GOT3 (cell line): ENCODE data around the gene NOTCH1.

ENCODE experiments used
- DNase-seq: peaks from one replicate; lab custom pipeline; 2025; ENCODE audit warnings: mixed read lengths; lab: John Stamatoyannopoulos, UW

The NOTCH1 gene

DNA sequence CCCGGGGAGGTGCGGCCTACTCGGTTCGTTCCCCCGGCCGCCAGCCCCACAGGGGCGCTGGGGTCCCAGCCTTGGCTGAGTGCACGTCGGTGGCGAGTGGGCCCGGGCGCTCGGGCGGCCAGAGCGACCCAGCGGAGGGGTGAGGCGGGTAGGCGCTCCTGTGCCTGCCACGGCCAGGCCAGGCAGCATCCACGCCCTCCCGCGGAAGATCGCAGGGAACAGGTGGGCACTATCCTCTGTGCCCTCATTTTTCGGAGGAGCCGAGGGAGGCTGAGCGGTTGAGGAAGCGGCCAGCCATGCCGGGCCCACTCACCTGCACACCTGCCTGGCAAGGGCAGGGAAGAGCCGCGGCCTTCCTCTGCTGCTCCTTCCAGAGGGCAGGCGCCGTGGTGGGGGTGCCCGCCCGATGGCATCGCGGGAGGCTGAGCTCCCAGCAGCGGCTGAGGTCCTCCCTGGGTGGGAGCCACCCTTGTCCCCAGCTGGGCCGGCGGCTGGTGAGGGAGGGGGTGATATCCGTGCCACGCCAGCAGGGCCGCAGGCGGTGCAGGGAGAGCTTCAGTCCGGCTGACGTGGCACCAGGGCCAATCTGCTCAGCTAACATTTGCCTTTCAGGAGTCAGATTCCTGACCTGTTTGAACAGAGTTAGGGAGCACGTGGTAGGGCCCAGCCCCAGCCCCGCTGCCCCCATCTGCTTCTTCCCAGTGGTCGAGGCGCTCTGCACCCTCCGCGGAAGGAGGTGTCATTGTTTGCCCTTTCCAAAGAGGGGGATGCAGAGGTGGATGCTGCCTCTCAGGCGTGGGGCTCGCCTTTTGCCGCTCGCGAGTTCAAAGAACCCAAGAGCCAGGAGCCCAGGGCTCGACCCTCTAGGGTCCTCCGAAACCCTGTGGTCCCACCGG, 61.4 kb downstream of the NOTCH1 start:
- DNase-seq, result no peak

DNA sequence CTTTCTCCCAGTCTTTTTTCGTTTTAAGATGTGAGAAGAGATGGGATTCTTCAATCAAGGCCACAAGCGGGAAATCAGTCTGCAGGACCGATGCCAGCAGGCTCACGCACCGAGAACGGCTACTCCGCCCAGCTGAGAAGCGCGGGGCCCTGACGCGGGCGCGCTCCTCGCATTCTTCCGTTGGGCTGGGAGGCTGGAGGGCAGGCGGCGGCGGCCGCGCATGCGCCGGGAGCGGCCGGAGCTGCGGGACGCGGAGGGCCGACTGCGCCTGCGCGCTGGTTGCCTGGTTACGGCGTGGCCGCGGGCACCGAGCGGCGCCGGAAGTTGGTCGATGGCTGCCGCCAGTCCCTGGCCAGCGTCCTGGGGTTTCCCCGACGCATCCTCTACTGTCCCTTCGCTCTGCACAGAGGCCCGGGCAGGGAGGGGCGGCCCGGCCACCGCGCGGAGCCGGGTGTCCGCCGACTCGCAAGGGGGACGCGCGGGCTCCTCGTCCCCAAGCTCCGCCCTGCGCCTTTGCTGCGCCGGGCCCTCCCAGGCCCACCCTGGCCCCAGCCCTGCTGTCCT, 62.2 kb downstream of the NOTCH1 start:
- peak; percentile 90 for DNase-seq

DNA sequence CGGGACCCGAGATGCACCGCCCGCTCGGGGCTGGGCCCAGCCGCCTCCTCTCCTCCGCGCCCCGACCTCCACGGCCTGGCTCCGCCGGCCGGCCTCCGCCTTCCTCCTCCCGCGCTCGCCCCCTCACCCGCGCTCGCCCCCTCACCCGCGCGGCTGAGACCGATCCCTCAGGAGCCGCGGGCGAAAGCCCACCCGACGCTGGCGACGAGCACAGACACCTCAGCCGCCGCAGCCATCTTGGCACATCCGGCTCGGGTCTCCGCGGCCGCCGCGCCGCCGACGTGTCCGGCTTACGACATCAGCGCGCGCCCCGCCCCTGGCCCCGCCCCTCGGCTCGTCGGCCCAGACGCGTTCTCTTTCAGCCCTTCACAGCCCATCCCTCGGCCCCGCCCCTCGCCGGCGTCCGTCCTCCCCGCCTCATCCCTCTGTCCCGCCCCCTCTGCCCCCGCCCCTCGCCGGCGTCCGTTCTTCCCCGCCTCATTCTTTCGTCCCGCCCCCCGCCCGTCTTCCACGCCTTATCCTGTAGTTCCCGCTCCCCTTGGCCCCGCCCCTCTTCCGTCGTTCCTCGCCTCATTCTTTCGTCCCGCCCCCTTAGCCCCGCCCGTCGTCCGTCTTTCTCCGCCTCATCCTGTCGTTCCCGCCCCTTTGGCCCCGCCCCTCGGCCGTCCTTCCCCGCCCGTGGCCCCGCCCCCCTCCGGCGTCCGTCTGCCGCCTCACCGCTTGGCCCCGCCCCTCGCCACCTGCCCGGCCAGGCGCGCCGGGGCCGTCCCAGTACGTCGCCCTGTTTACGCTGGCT, 62.9 kb downstream of the NOTCH1 start, which contains the start of gene SEC16A:
Gene SEC16A, minus strand, starts transcription at position 248 of the 796 bp plus-strand sequence. CDS start 5,425 bp downstream, outside the sequence.
- peak; percentile 94 for DNase-seq

DNA sequence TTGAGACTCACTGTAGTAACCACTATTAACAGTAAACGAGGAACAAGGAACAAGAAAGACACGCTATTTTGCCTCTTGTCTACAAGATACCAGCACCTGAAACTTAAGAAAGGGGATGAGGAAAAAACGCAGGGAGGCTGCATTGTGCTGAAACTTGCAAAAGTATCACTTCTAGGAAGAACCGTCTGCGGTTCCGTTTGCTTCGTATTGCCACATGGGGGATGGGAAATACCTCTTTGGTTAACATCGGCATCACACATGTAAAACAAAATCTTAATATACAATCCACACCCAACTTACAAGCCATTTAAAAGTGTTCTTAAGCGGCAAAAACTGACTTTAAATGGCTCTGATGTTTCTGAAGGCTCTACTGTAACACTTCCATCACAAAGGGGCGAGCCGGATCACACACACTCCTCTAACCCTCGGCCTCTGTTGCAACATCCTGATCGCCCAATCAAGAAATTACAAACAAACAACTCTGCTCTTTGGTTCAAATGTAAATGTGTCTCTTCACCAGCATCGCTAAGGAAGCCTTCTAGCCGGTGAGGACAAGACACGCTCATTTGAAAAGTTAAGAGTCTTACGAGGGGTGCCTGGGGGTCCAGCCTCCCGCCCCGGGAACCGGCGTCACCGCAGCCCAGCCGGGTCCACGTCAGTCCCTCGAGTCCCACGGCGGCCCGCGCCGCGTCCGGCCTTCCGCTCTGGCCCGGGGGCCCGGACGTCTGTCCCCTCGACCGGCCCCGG, 63.6 kb downstream of the NOTCH1 start:
- no peak for DNase-seq

DNA sequence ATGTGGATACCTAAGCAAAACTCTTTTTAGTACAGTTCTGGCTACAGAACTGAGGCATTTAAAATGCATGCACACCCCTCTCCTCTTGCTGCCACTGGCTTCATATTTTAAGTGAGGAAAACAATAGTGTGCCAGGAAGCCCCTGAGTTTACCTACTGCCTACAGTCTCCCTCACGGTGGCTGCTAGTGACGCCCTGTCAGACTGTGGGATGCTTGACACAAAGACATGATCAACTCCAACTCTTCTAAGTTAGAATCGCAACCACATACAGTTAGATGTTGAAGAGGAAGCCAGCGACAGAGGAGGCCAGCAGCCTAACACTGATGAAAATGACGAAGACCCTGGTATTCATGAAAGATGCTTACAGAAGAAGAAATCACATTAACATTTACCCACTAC, 64.3 kb downstream of the NOTCH1 start:
- DNase-seq, result no peak

DNA sequence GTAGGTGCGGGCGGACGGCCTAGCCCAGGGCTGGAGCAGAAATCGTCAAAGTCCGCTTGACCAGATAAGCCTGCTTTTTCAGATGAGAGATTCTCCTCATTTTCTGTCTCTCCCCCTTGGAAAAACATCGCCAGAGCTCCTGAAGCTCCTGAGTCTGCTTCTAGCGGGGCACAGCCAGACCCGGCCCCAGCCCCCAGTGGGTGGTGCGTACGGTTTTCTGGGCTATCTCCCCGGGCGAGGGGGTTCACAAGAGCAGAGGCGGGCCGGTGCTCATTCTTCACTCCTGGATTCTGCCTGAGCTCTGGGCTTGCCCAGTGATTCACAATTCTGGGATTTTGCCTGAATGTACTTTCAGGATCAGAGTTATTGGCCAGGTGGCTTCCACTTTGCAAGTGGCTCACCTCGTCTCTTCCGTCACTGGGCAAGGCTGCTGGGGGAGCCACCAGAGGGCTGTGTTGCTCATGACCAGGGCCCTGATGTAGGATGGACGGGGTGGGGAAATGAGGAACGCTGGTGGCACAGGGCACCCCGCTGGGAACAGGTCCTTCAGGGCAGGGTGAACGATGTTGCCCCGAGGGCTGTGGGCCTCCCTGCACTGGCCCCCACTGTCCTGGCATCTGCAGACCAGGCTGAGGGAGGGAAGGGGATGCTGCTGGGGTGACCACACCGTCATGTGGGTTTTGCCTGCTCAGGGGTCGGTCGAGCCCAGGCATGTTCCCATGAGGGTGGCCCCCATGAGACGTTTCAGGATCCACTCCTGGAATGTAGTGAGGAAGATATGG, 69.3 kb downstream of the NOTCH1 start:
- DNase-seq, result no peak

DNA sequence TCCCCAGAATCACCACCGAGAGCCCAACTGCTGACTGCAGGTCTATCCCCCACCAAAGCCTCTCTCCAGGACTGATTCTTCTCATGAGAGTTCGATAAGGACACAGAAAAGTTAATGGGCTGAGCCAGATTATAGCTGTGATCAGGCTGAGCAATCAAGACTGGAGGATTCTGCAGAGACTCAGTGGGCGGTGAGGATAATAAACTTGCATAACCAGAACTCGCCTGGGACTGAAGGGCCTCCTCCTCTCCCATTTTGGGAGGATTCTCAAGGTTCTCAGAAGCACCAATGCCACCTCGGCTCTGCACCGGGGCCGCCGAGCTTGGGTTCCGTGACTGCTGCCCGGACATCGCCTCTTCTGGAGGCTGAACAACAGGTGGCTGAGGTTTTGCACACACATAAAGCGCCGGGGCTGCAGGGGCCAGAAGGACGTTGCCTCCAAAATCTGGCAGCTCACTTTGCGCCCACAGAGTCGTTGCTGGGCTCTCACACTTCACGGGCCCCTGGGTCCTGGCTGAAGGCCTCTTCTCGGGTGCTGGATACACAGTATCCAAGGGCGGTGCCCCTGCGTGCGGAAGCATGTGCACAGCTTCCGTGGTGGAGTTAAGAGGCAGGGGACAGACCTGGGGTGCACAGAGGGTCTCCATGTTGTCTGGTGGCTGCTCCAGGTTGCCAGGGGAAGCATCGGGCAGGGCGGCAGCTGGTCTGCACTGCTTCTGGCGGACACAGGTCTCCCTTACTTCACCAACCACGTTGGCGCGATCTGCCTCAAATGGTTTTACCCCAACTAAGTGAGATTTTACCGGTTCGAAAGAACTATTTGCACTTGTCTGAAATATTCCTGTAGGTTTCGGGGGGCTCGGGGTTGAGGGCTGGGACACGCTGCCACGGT, 70.6 kb downstream of the NOTCH1 start:
- no peak for DNase-seq

DNA sequence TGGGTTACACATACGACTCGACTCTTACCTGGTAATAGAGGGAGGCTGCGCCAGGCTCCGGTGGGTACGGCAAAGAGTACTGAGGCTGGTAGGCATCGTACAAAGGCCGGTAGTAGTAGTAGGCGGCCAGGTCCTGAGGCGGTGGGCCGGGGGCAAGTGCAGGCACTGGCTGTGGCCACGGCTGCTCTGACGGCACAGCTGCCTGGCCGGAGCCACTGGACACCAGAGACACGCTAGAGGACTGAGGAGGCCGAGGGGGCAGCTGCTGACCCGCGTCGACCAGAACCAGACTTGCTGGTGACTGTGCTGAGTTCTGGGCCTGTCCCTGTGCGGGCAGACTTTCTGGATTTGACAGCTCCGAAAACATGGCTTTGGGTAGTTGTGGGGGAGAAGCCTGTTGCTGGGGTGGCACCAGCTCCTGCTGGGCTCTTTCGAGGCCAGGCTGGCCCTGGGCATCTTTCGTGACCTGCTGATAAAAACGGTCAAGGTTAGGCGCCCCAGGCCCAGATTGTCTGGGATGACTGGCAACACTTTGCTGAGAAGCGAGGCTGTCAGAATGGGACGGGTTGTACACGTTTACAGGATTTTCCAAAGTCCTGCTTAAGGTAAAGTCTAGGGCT, 71.7 kb downstream of the NOTCH1 start:
- DNase-seq, result no peak

DNA sequence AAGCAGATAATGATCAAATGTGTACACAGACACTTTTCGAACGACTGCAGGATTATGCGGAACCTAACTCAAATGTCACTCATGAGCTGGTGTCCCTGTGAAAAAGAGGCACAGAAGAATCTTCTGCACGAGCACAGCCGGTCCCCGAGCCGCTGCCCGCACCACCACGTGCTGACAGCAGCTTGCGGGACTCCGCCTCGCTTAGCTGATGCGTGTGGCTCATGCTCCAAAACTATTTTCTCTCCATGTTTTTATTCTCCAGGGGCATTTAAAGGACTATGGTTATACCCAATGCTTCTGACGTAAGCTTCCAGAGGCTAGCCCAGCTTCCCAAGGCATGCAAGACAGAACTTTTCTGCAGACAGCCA, 72.5 kb downstream of the NOTCH1 start:
- no peak for DNase-seq

DNA sequence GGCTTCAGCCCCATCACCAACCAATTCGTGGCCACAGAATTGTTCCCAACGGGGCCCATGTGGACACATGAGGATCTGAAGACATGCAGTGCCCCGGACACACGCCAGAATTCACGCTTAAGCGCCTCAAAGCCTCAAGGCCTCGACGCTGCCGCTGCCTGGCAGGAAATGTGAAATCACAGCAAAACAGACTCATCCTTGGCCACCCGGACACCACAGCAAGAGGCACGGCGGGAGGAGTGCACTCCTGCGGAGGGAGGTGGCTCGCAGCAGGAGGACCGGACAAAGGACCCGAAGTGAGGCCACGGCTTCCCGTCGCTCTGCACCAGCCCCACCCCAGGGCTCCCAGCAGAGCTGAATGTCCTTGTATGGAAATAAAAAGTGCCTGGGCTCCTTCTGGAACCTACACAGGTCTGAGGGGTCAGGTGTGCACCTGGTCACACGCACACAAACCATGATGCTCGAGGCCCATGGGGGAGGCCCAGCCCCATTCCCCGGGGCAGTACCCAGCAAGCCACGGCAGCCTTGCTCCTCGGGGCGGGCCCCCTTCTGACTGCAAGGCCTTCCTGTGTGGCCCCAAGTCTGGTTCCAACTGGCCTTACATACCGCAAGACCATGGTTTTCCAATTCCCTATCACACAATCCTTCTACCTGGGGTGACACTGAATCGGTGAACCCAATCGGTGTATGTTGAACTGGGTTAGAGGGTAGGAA, 73.1 kb downstream of the NOTCH1 start:
- no peak for DNase-seq

DNA sequence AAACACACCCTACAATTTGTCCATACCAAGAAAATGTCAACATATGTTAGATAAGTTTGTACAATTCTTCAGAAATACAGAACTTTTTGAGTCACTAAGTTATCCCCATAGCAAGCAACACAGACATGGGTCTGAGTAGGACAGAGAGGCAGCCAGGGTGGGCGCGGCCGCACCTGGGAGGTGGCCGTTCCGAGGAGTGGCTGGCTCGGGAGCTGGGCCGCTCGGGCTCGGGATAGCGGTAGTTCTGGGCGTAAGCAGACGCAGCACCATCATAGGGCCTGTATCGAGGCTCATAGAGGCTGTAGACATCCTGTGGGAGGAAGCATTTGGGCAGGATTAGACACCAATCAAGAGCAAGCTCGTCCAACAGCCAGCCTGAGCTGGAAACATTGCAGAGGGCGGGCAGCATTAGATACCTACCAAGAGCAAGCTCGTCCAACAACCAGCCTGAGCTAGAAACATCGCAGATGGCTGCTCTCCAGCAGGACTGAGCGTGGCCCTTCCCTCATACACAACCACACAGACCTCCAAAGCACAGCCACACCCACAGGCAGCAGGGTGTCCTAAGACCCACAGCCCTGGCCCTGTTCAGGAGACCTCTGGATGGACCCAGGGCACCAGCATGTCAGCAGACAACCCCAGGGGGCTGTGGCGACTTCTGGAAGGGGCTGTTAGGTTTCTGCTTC, 73.9 kb downstream of the NOTCH1 start:
- DNase-seq, result no peak

DNA sequence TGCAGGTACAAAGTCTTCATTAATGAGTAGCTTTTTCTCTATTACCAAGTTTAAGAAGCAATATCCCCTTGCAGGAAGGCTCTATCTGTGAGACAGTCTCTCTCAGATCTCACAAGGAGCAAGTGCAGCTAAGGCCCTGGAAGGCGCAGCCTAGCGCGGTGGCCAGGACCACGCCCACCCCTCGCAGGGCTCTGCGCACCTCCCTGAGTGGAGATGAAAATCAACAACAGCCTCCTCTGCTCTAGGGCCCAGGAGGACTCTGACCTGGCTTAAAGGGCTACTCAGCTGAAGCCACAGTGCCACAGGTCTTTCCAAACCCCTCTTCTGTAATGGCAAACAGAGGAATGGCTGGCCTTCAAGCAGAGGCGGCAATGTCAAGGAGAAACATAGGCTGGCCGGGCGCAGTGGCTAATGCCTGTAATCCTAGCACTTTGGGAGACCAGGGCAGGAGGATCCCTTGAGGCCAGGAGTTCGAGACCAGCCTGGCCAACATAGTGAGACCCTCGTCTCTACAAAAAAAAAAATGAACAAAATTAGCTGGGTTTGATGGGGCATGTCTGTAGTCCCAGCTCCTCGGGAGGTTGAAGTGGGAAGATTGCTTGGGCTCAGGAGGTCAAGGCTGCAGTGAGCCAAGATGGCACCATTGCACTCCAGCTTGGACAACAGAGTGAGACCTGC, 74.9 kb downstream of the NOTCH1 start:
- DNase-seq, result no peak

DNA sequence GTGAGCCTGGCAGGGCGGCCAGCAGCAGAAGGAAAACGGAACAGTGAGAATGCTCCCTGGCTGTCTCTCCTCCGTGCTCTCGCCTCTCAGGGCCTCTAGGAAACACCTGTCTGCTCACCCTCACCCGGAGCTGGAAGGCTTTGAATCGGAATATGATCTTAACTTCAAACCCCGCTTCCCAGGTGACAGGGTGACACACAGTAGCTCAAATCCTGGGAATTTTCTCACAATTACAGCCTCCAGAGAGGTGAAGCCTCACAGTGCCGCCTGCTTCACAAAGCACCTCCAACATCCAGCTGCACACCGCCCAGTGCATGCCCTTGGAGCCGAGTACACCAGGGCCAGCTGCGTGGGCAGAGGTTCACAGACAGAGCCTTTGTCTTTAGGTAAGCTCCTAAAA, 75.5 kb downstream of the NOTCH1 start:
- no peak for DNase-seq

DNA sequence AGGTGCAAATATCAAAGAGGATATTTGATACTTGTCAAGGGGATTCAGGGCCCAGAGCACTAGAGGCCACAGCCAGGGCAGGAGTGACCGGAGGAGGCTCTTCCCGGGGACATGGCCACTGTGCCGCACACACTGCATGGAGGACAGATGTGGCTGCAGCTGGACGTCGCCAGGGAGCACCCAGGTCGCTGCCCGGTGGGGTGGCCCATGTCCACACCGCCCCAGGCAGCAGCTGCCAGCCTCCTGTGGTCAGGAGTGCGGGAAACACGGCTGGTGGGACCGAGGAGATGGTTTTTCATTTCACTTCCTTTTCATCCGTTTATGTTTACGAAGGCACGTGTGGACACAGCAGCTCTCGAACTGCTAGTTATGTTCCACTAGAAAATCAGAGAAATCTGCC, 78.1 kb downstream of the NOTCH1 start:
- DNase-seq, result no peak

DNA sequence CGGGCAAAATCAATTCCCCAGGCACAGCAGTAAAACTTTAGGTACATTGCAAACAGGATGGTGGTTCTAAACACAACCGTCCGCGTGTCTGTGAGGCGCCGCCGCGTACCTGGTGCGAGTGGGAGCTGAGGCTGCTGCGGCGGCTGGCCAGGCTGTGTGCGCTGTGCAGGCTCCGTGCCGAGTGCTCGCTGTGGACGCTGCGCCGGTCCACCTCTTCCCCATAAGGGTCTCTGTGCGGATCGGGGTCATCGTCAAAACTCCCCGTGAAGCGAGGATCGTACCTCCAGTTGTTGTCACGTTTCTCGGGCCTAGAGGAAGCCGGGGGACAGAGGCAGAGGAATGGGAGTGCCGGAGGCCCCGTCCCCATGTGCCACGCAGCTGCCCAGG, 79.7 kb downstream of the NOTCH1 start:
- DNase-seq, result no peak

DNA sequence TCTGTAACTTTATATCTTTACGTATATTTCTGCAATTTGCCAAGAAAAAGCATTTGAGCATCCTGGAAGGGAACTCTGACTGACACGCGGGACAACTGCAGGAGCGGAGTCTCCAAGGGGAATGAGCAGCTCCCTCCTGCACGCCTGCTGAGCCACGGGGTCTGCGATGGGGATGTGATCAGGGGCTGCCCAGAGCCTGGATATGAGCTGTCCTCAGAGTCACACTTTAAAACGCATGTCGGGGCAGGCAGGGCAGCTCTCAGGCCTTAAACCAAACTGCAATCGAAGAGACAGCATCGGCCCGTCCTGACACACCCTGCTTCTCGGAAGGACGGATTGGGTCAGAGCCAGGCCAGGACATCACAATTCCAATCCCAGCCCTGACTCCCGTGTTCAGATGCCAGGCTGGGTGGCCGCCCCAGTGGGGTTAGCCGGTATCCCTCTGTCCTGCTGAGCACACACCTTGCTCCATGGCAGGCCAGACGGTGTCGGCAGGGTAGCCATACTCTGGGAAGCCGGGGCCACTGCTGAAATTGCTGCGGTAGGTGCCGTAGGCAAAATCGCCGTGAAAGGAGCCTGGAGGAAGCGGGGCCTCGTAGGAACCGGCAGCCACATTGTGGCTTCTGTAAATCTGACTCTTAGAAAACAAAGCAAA, 80.2 kb downstream of the NOTCH1 start:
- no peak for DNase-seq

DNA sequence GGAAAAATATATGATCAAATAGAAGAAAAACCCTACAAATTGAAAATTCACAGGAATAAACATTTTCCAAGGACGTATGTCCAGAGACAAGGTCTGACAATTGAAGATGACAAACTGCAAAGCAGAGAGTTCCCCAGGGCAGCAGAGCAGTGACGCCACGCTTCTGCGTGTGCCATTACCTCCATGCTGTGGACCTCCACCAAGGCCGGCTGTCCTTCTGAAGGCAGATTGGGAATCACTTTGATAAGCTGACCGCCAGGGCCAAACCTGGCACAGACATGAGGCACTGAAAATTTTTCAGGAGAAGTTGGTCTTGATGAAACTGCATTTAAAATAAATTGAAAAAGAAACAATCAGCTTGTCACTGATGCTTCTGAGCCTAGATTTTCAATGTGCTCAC, 81.6 kb downstream of the NOTCH1 start:
- DNase-seq, result no peak
